Stimulated activated CD4-positive, alpha-beta T cell treated with anti-CD3 and anti-CD28 coated beads, Interleukin-4, amount 100 ng/mL, for 4 hours (primary cell): ENCODE measurements around the gene TTBK1.

ENCODE experiments used
- DNase-seq, 2 experiments: peaks; one replicate each; pipeline ENCODE4 v3.0.0-alpha.2; 2020

The TTBK1 gene

DNA sequence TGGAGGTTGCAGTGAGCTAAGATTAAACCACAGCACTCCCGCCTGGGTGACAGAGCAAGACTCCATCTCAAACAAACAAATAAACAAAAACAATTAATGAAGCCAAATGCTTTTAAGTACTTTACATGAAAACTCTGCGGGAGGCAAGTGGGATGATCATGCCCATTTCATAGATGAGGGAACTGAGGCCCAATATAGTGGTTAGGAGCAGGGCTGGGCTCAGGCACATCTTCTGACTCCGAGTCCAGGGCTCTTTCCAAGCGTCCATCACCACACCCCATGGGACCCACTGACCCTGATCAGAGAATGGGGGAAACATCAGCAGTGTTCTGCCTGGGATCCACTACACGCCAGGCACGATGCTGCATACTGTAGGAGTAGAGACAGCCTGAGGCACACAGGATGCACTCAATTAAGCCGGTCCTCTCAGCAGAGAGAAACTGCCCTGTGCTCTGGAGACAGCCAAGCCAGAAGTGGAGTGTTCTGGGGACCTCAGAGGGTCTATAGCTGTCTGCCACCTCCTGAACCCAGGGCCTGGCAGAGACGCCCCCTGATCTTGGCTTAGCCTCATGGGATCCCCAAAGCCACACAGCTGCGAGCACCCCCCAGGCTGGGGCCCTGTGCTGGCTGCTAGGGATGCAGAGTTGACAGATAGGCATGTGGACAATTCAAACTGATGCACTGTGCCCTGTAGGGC is 13.5 kb downstream of the TTBK1 start:
- no peak for DNase-seq

GRCh38 chr6:43257367-43258145 is 14.3 kb downstream of the TTBK1 start:
- no peak for DNase-seq

- no peak for DNase-seq
These were observed 14.9 kb downstream of the TTBK1 start for GRCh38 chr6:43258180-43258579.

DNA sequence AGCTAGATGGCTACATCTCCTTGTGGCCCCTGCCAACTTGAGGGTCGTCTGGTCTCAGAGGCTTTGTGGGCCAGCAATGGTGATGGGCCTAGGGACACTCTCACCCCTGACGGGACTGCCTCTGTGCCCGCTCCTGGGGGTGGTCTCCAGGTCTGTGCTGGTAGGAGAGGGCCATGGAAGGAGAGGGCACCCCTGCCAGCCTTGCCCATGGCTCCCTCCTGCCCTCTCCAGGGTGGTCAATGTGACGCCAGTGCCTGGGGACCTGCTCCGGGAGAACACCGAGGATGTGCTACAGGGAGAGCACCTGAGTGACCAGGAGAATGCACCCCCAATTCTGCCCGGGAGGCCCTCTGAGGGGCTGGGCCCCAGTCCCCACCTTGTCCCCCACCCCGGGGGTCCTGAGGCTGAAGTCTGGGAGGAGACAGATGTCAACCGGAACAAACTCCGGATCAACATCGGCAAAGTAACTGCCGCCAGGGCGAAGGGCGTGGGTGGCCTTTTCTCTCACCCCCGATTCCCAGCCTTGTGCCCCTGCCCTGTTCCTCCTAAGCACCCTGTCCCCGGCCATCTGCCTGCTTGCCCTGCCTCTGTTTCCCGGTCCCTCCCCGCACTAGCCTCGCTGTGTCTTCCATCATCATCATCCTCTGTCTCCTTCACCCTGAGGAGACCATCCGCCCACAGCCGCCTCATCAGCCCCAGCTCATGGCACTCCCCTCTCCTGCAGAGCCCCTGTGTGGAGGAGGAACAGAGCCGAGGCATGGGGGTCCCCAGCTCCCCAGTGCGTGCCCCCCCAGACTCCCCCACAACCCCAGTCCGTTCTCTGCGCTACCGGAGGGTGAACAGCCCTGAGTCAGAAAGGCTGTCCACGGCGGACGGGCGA is 15.8 kb downstream of the TTBK1 start:
- DNase-seq: no peak

GRCh38 chr6:43260791-43261190 is 17.5 kb downstream of the TTBK1 start:
- DNase-seq: no peak

GRCh38 chr6:43261198-43261597 is 17.9 kb downstream of the TTBK1 start:
- DNase-seq: no peak

GRCh38 chr6:43262000-43262779 is 18.9 kb downstream of the TTBK1 start:
- DNase-seq: no peak

GRCh38 chr6:43262780-43263313 is 19.6 kb downstream of the TTBK1 start:
- DNase-seq: no peak

DNA sequence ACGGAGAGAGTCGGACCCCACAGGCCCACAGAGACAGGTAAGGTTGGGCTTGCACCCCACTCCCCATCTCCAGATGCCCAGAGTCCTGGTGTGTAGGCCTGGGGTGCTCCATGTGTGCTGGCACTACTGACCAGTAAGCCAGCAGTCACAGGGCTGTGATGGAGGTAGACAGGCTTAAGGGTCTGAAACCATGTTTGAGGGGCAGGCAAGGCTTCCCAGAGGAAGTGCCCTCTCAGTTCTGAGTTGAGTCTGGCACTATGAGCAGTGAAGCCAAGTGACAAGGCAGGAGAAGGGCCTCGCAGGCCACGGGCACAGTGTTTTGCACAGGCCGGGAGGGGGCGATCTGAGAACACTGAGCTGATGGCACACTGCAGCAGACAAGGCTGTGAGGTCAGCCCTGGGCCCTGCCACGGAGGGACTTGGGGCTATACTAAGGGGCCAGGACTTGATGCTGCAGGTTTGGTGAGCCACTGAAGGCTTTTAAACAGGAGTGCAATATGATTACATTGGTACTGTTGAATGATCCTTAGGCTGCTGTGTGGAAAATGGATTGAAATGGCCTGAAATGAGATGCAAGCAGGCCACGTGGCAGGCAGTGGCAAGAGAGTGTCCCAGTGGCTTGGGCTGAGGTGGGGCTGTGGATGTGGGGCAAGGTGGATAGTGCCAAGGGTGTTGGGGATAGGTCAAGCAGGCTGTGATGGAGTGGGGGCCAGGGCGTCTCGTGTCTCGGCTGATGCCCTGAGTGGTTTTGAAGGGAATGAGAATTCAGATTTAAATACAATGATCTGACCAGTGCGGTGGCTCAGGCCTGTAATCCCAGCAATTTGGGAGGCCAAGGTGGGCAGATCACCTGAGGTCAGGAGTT is 20.3 kb downstream of the TTBK1 start:
- DNase-seq: peak; percentile 70 to 72

GRCh38 chr6:43264599-43265145 is 21.4 kb downstream of the TTBK1 start:
- DNase-seq: no peak

GRCh38 chr6:43265564-43265963 is 22.3 kb downstream of the TTBK1 start:
- no peak for DNase-seq

- no peak for DNase-seq
These were observed 24.5 kb downstream of the TTBK1 start for GRCh38 chr6:43267619-43268354.

DNA sequence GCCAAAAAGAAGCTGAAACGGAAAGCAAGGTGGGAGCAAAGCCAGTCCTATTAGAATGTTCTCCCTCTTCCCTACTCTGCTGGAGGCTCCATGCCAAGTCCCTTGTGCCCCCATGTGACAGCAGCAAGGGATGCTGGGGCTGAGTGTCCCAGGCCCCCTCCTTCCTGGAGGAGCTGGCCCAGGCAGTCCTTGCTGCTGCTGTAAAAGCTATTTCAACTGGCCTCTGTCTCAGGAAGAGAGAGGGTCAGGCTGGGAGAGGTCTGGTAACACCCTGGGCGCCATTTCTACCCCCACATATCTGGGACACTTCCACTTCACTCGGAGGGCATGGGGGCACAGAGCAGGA is 25.0 kb downstream of the TTBK1 start:
- no peak for DNase-seq

DNA sequence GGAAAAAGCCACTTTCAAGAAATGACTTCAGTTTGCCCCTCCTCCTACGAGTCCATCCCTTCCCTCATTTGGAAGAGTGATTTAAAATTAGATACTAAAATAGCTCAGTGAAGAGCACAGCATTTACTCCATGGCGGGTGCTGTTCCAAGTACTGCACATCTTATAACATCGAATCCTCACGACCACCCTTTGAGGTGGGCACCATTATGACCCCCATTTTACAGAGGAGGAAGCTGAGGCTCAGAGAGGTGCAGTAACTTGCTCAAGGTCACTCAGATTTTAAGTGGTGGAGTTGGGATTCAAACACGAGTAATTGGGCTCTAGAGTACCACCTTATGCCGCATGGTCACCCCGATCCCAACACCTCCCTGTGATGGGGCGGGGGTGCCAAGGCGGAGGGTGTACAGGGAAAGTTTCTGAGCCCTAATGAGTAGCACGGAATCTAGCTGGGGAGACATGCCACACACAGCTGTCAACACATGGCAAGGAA is 25.5 kb downstream of the TTBK1 start:
- DNase-seq: no peak

- peak; percentile 50 to 56 for DNase-seq
These were observed 26.2 kb downstream of the TTBK1 start for GRCh38 chr6:43269273-43270007.

DNA sequence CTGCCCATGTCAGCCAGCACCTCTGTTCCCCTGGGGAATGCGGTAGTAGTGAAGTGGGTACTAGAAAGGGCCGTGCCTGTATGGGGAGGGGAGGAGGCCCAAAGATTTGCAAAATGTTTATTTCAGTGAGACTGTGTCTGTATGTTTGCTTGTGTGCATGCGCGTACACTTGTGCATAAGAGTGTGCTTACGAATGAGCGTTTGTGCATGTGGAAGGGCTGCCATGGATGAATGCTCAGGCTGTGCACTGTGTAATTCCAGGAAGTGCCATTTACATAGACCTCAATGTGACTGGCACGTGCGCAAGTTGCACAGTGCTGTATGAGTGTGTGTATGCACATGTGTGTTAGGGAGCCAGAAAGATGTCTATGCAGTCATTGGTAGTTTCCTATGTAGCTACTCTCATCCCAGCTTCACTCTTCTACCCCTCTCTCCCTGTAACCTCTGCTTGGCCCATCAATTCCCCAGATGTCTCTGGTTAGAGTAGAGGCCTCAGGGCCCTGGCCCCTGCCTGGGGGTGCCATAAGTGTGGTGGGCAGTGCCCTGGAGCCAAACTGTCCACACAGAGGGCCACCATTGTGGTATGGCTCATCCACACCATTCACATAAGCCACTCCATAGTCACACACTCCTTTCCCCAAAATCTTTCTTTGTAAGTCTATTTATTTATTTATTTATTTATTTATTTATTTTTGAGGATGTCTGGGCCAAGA is 28.0 kb downstream of the TTBK1 start:
- no peak for DNase-seq

- no peak for DNase-seq
These were observed 28.7 kb downstream of the TTBK1 start for GRCh38 chr6:43271944-43272343.

- DNase-seq: no peak
These were observed 30.4 kb downstream of the TTBK1 start for GRCh38 chr6:43273707-43274106.
